ENCODE measurements around the gene PPP4C. TPM values are rescaled to one million over a fixed set of nuclear protein-coding genes. Genes with fewer than 3 reads are reported as not detected.

PPP4C gene
- total and polyA plus RNA-seq, 12 donors = 34.5 to 82.1 (median 42.4) TPM

- DNase-seq (peak in 1 of 2 donors; percentile 36), ATAC-seq (peak in 7 of 8 donors; percentile 1 to 15 (median 4))
- intact Hi-C loops (cut with DNase I) = loop anchor here in 3 of 10 donors (1.0 to 10.0 kb wide), 5 partner anchors 9 to 469 kb away; partner anchors contain the start of genes PPP4C (in 1 of the 3), TAOK2 (in 1 of the 3) and ZNF747 (in 1 of the 3)
- no peak for TF ChIP-seq CTCF (IDR thresholded peaks at IDR 0.05)
- peaks cover 19 to 70% (median 62%) of the 10 kb centered on the region in 9 donors for H3K4me1 ChIP-seq
- 1% methylated on average over 44 of the region's 44 CpGs for WGBS, 2 donors
- H3K9me3 ChIP-seq = no peaks in the 10 kb centered on the region
- H3K27me3 ChIP-seq = no peaks in the 10 kb centered on the region
- peak overlapping the region; percentile 79 to 100 (median 92) for H3K4me3 ChIP-seq
- peaks cover 5 to 54% (median 40%) of the 10 kb centered on the region in 9 donors for H3K36me3 ChIP-seq
- peak overlapping the region; percentile 97 to 100 (median 98) for H3K27ac ChIP-seq
Measured at GRCh38 chr16:30065943-30066760, 9.6 kb upstream of the PPP4C start.

DNA sequence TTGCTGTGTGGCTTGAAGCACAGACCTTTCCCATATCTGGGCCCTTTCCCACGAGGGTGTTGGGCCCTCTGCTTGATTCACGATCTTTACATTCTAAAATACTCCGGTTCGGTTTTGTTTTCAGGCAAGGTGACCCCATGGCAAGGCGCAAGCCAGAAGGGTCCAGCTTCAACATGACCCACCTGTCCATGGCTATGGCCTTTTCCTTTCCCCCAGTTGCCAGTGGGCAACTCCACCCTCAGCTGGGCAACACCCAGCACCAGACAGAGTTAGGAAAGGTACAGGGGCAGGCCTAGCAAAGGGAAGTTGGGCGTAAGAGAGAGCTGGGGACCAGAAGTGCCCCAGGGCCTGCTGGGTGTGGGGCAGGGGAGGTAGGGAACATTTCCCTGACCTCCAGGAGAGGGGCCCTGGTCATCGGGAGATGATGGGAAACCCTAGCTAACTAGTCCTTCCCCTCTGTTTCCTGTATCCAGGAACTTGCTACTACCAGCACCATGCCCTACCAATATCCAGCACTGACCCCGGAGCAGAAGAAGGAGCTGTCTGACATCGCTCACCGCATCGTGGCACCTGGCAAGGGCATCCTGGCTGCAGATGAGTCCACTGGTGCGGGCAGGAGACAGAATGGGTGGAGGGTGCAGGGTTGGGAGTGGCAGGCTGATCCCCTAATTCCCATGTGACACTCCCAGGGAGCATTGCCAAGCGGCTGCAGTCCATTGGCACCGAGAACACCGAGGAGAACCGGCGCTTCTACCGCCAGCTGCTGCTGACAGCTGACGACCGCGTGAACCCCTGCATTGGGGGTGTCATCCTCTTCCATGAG is 8.8 kb upstream of the PPP4C start:
- peak overlapping the region; percentile 79 to 100 (median 92) for H3K4me3 ChIP-seq
- no peak for TF ChIP-seq CTCF (IDR thresholded peaks at IDR 0.05)
- peaks cover 19 to 69% (median 62%) of the 10 kb centered on the region in 9 donors for H3K4me1 ChIP-seq
- peak overlapping the region; percentile 97 to 100 (median 98) for H3K27ac ChIP-seq
- ATAC-seq (no peak), DNase-seq (peak; percentile 56 to 59)
- no peaks in the 10 kb centered on the region for H3K27me3 ChIP-seq
- H3K9me3 ChIP-seq = no peaks in the 10 kb centered on the region
- H3K36me3 ChIP-seq = peaks cover 6 to 62% (median 48%) of the 10 kb centered on the region in 9 donors
- intact Hi-C loops (cut with DNase I) = loop anchor here in 2 of 10 donors (5.0 to 10.0 kb wide), 3 partner anchors 95 to 468 kb away; partner anchors contain the start of genes TAOK2 (in 1 of the 2) and ZNF747 (in 1 of the 2)
- WGBS, 2 donors = 19 to 27% methylated on average over 21 of the region's 21 CpGs

DNA sequence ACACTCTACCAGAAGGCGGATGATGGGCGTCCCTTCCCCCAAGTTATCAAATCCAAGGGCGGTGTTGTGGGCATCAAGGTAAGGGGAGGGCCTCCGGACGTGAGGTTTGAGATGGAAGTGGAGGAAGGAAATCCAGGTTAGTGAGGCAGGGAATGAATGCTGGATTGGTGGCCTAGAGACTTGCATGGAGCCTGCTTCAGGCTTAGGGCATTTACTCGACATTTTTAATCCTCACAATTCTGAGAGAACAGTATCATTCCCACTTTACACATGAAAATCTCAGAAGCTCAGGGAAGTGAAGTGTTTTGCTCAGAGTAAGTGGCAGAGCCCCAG is 8.2 kb upstream of the PPP4C start:
- ATAC-seq (no peak), DNase-seq (no peak)
- intact Hi-C loops (cut with DNase I) = loop anchor here in 2 of 10 donors (5.0 to 10.0 kb wide), 3 partner anchors 95 to 467 kb away; partner anchors contain the start of genes TAOK2 (in 1 of the 2) and ZNF747 (in 1 of the 2)
- no peaks in the 10 kb centered on the region for H3K27me3 ChIP-seq
- no peaks in the 10 kb centered on the region for H3K9me3 ChIP-seq
- peaks cover 19 to 69% (median 62%) of the 10 kb centered on the region in 9 donors for H3K4me1 ChIP-seq
- peaks cover 8 to 68% (median 51%) of the 10 kb centered on the region in 9 donors for H3K36me3 ChIP-seq
- 45 to 59% methylated on average over 6 of the region's 6 CpGs for WGBS, 2 donors
- peak overlapping the region in 9 of 10 donors; percentile 97 to 100 (median 98) for H3K27ac ChIP-seq
- no peak for TF ChIP-seq CTCF (IDR thresholded peaks at IDR 0.05)
- H3K4me3 ChIP-seq = peak overlapping the region; percentile 79 to 100 (median 92)

GRCh38 chr16:30068333-30068732 is 7.5 kb upstream of the PPP4C start:
- intact Hi-C loops (cut with DNase I) = loop anchor here in 2 of 10 donors (5.0 to 10.0 kb wide), 3 partner anchors 96 to 466 kb away; partner anchors contain the start of genes TAOK2 (in 1 of the 2) and ZNF747 (in 1 of the 2)
- peaks cover 8 to 76% (median 56%) of the 10 kb centered on the region in 9 donors for H3K36me3 ChIP-seq
- peak overlapping the region in 8 of 10 donors; percentile 20 to 100 (median 98) for H3K27ac ChIP-seq
- no peak for TF ChIP-seq CTCF (IDR thresholded peaks at IDR 0.05)
- H3K4me1 ChIP-seq = peaks cover 16 to 64% (median 59%) of the 10 kb centered on the region in 9 donors
- ATAC-seq (no peak), DNase-seq (no peak)
- H3K27me3 ChIP-seq = no peaks in the 10 kb centered on the region
- H3K9me3 ChIP-seq = no peaks in the 10 kb centered on the region
- 73 to 78% methylated on average over 9 of the region's 9 CpGs for WGBS, 2 donors
- peak overlapping the region in 7 of 10 donors; percentile 79 to 100 (median 93) for H3K4me3 ChIP-seq
